ENCODE data around the gene CDKAL1.
"Not testable (repeated sequence)": the region's sequence is repeated elsewhere in the genome, so short reads cannot be mapped to it uniquely, and the experiment has no call there.

Gene CDKAL1

GRCh38 chr6:20554817-20555216 is 20.6 kb downstream of the CDKAL1 start:
- DNase-seq = no peak

- no peak for DNase-seq
Observed at GRCh38 chr6:20559924-20560551, 25.8 kb downstream of the CDKAL1 start.

DNA sequence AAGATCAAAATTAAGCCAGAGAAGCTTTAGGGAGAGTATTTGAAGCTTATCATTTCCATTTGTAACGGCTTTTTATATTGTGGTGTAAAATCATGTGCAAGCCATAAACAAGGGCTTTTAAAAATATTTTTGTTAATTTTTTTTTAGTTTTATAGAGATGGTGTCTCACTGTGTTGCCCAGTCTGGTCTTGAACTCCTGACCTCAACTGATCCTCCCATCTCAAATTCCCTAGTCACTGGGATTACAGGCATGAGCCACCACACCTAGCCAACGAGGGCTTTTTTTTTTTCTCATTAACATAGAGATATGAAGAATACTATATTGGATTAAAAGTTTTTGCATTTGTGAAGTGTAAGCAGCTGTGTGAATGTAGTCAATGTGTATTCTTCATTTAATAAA is 29.1 kb downstream of the CDKAL1 start:
- no peak for DNase-seq

GRCh38 chr6:20564269-20564668 is 30.0 kb downstream of the CDKAL1 start:
- no peak for DNase-seq

DNA sequence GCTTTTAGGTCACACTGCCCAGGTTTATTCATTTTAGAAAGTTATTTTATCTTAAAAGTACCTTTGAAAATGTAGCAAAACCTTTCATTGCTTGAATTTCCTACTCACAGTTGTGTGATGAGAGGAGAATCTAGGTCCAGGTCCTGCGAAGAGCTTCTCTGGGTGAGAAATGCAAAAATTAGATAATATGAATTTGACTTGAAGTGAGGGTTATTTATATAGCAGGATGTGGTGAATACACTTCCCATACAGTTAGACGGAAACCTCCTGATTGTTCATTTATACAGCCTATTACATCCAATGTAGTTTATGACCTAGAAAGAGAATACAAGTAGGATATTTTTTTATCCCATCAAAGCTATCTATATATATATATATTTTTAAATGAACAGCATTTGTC is 30.5 kb downstream of the CDKAL1 start:
- DNase-seq = no peak

- DNase-seq = no peak
Observed at GRCh38 chr6:20565342-20565741, 31.1 kb downstream of the CDKAL1 start.

DNA sequence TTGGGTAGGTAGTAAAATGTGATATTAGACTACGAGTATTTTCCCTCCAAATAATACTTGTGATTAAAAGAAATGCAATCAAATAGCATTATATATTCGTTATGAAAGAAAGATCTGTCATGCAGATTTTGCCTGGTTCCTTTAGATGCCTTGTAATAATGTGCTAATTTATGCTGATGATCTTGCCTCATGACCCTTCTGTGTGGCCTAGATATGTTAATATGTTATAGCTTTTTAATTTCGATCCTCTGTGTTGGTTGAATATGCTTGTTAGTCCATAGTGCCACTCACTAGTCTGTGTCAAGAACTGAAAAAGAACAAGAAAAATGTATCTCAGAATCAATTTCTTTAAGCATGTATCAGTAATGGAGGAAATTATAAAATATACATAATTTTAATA is 31.9 kb downstream of the CDKAL1 start:
- DNase-seq = no peak

DNA sequence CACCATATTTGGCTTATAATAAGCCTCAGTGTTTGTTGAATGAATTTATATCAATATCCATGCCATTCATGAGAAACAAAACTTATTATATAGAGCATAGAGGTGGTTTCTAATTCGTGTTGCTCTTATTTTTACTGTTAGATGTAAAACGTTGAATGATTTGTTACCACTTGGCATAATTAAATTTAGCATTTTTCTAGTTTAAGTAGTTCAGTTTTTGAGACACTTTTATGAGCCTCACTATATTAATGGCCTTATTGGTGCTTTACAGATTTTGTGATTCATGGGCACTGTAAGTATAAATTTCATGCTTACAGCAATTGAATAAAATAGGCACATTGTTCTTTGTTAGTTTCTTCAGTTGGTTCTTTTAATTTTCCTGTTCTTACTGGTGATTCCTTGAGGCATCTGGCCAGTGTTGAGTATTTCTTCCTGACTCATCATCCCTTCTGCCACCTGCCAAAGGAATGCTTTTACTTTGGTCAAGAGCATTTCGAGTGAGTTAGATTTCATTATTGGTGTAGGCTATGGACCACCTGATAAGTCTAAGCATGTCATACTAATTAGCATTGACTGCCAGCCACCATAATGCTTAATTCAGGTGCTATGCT is 34.8 kb downstream of the CDKAL1 start:
- no peak for DNase-seq

DNA sequence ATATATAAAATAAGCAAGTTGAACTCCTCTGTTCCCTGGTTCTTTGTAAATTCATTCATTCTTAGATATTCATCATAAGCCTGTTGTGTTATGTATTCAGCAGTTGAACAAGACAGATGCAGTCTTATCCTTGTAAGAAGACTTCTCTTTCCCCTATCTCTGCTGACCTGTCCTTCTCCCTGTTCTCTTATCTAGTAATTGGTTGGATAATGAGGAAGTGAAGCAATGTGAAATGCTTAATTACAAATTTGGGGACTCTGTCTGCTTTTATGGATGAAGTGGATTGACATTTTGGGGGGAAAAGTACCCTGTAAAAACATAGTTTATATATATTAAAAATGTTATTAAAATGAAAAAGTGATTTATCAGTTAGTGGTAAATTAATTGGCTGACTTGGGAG is 37.0 kb downstream of the CDKAL1 start:
- no peak for DNase-seq

- no peak for DNase-seq
Observed at GRCh38 chr6:20572288-20572687, 38.0 kb downstream of the CDKAL1 start.

- DNase-seq = no peak
Observed at GRCh38 chr6:20572940-20573339, 38.7 kb downstream of the CDKAL1 start.

DNA sequence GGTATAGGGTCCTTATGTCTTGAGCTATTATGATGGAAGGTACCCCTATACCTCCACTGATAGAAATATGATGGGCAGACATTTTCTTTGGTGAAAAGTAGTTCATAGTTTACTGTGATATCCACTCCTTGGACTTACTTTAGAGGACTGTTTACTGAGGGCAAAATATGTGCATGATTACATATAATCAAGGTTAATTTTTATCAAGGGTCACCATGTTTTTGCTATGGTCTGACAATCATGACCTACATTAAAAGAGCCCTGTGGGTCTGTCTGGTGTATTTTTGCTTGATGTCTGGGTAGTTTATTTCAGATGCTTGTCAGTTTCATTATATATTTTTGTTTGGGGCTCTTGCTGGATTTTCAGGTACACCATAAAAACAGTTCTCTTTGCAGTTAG is 40.1 kb downstream of the CDKAL1 start:
- no peak for DNase-seq

DNA sequence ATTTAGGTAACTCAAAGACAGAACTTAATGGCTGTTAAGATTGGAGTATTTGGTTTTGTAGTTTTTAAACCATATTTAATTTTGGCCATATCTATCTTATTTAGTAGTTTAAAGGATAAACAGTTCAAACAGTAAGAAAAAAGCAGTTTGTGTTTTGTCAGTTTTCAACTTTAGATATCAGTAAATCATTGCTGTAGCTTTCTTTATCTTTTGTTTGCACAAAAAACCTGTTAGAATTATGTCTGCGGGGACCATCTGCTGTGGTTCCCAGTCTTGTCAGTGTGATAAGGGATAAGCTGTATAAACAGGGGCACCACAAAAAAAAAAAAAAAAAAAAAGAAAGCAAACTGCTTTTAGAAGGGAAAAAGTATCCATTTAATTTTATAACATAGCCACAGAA is 40.9 kb downstream of the CDKAL1 start:
- DNase-seq = no peak

DNA sequence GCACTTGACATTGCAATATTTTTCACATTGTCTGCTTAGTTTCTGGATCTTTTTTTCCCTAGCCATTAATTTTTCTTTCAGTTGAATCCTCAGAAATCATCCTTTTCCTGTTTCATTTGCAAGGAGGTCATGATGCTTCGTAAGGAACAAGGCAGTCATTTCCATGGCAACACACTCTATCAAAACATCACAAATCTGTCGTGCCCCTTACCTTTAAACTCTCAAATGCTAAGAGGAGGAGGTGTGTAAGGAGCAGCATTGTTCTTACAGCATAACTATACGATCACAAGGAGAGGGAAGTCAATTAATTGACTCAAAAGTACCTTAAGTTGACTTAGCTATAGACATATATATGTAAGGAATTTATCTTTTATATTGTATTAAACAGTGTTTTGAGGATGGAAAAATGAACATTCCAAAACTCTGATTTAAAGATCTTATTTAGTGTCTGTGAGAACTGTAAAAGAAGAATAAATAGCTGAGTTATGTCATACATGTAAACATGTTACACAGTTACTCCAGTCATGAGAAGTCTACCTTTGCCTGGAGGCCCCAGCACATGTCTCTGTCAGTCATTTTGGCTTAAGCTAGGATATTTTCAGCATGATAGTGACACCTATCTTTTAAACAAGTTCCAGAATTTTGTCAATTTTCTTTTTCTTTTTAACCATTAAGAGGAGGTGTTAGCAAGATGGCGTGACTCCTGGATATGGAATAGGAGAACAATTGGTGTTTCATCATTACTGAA is 41.6 kb downstream of the CDKAL1 start:
- no peak for DNase-seq

GRCh38 chr6:20577173-20577688 is 43.0 kb downstream of the CDKAL1 start:
- DNase-seq = no peak

DNA sequence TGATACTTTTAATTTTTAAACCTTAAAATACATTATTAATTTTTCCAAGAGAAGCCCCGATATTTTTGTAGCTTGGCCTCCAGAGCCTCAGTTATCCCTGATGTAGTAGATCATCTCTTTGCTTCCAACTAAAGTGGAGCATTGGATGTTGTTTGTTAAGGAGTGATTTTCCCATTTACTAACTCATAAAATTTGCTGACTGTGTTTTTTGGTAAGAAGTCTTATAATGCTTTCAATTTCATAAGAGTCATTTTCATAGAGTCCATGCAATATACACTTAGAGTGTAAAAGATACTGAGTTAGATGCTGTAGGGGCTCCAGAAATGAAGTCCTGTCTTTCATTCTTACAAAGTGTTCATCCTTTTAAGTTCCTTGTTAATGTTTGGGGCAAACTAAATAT is 46.8 kb downstream of the CDKAL1 start:
- no peak for DNase-seq

- no peak for DNase-seq
Observed at GRCh38 chr6:20582586-20583443, 48.6 kb downstream of the CDKAL1 start.

- DNase-seq = no peak
Observed at GRCh38 chr6:20583444-20583800, 49.2 kb downstream of the CDKAL1 start.

GRCh38 chr6:20584100-20584731 is 50.0 kb downstream of the CDKAL1 start:
- DNase-seq = no peak

- DNase-seq = no peak
Observed at GRCh38 chr6:20589266-20589665, 55.0 kb downstream of the CDKAL1 start.

GRCh38 chr6:20590476-20590875 is 56.2 kb downstream of the CDKAL1 start:
- DNase-seq = not testable (repeated sequence)

DNA sequence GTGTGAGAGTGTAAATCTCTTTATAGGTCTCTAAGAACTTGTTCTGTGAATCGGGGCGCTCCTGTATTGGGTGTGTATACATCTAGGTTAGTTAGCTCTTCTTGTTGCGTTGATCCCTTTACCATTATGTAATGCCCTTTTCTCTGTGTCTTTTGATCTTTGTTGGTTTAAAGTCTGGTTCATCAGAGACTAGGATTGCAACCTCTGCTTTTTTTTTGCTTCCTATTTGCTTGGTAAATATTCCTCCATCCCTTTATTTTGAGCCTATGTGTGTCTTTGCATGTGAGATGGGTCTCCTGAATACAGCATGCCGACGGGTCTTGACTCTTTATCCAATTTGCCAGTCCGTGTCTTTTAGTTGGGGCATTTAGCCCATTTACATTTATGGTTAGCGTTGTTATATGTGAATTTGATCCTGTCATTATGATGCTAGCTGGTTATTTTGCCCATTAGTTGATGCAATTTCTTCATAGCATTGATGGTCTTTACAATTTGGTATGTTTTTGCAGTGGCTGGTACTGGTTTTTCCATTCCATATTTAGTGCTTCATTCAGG is 60.1 kb downstream of the CDKAL1 start:
- not testable (repeated sequence) for DNase-seq

All from stimulated activated CD4-positive, alpha-beta T cell treated with anti-CD3 and anti-CD28 coated beads, Interleukin-4, amount 100 ng/mL, for 24 hours (primary cell).